Occipital lobe (tissue), 2 donors: ENCODE results near the gene HAGHL. TPM values are rescaled to one million over a fixed set of nuclear protein-coding genes. Genes with fewer than 3 reads are reported as not detected.

Experiments used
- DNase-seq: peaks from one replicate; lab custom pipeline; 2025; lab: John Stamatoyannopoulos, UW
- total RNA-seq: library from RNA; depleted of rRNA; stranded (reverse); fragments of >200 nt; gene quantifications from one replicate; pipeline ENCODE4 v1.2.3, GENCODE V29; 2014

Gene HAGHL
- total RNA-seq, 1 donor from 2014 or later: 7.0 TPM

- peak; percentile 77 for DNase-seq
These were observed 5.7 kb upstream of the HAGHL start, which contains the start of gene ANTKMT for GRCh38 chr16:720990-721764. Gene ANTKMT, plus strand, starts transcription at chr16:721146. Its CDS starts 129 bp downstream, at chr16:721275.

- DNase-seq: no peak
These were observed 5.0 kb upstream of the HAGHL start for GRCh38 chr16:721765-722540.

GRCh38 chr16:722835-723633 lies 3.9 kb upstream of the HAGHL start:
- no peak for DNase-seq

DNA sequence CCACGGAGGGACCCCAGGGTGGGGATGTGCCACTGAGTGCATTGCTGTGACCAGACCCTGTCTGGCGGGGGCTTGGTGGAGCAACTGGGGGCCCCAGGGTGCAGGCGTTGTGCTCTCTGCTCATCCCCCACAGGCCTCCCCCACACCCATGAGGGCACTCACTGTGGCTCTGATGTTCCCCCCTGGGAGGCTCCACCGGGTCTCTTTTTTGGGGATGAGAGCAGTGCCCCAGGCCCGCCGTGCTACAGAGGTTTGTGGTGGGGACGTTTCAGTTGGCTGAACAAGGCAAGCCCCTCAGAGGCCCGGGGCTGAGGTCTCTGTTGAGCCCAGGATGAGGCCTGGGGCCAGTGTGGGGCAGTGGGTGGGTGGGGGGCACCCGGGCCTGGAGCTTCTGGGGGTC lies 3.2 kb upstream of the HAGHL start:
- DNase-seq: no peak

- no peak for DNase-seq
These were observed 2.5 kb upstream of the HAGHL start for GRCh38 chr16:724188-725040.

DNA sequence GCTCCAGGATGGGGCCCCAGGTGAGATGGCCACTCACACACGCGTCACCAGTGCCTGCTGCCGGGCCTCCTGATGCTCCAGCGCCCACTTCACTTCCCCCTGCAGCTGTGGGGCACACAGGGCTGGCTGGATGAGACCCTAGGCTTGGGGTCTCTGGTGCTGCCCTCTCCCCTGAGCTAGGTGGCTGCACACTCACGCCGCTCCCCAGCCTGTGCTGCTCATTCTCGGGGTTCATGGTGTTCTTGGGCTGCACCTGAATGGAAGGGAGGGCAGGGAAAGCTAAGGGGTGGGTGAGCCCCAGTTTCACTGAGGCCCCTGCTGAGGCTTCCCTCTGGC lies 1.9 kb upstream of the HAGHL start:
- no peak for DNase-seq

GRCh38 chr16:725463-726187 lies 1.3 kb upstream of the HAGHL start:
- no peak for DNase-seq

DNA sequence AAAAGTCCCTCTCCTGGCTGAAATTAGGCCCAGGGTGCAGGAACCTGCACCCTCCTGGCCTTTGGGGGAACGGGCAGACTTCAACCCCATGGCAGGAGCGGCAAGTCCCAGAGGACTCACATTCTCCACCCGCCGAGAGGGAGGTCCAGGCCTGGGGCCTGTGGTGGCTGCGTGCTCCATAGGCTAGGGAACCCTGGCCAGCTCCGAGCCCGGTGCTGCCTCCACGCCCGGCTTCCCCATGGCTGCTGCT lies 793 bp upstream of the HAGHL start:
- no peak for DNase-seq

GRCh38 chr16:727291-727977 lies 528 bp downstream of the HAGHL start:
- DNase-seq: no peak

DNA sequence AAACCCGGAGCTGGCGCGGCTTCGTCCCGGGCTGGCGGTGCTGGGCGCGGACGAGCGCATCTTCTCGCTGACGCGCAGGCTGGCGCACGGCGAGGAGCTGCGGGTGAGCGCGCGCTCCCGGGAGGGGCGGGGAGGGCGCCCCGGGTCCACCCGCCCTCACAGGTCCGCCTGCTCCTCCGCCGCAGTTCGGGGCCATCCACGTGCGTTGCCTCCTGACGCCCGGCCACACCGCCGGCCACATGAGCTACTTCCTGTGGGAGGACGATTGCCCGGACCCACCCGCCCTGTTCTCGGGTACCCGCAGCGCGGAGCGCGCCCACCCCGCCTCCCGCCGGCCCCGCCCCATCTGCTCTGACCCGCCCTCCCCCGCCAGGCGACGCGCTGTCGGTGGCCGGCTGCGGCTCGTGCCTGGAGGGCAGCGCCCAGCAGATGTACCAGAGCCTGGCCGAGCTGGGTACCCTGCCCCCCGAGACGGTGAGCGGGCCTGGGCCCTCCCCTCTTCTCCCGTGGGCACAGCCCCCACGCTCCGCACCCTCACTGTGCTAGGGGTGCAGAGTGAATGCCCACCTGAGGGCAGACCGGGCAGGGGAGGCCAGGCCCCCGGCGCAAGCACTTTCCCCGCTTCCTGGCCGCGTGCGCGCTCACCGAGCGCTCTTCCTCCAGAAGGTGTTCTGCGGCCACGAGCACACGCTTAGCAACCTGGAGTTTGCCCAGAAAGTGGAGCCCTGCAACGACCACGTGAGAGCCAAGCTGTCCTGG lies 1.4 kb downstream of the HAGHL start:
- DNase-seq: peak; percentile 53

DNA sequence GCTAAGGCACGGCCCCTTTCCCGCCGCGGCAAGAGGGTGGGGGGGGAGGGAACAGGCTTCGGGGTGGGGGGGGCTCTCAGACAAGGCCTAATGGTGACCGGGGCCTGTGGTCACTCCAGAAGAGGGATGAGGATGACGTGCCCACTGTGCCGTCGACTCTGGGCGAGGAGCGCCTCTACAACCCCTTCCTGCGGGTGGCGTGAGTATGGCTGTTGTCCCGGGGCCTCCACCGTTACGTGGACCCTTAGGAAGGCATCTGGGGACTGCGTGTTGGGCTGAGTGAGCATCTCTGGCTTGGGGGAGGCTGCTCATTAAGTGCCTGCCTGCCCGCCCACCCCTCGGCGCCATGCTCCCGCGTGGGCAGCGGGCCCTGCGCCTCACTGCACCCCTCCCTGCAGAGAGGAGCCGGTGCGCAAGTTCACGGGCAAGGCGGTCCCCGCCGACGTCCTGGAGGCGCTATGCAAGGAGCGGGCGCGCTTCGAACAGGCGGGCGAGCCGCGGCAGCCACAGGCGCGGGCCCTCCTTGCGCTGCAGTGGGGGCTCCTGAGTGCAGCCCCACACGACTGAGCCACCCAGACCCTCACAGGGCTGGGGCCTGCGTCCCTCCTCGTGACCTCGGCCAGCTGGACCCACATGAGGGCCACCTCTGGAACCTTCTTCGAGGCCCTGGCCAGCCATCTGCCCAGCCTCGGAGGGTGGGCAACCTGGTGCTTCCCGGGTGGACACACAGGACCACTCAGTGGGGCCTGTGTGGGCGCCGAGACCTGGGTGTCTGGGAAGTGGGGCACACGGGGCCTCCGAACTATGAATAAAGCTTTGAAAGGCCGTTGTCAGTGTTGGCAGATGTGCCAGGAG lies 2.2 kb downstream of the HAGHL start:
- DNase-seq: no peak

DNA sequence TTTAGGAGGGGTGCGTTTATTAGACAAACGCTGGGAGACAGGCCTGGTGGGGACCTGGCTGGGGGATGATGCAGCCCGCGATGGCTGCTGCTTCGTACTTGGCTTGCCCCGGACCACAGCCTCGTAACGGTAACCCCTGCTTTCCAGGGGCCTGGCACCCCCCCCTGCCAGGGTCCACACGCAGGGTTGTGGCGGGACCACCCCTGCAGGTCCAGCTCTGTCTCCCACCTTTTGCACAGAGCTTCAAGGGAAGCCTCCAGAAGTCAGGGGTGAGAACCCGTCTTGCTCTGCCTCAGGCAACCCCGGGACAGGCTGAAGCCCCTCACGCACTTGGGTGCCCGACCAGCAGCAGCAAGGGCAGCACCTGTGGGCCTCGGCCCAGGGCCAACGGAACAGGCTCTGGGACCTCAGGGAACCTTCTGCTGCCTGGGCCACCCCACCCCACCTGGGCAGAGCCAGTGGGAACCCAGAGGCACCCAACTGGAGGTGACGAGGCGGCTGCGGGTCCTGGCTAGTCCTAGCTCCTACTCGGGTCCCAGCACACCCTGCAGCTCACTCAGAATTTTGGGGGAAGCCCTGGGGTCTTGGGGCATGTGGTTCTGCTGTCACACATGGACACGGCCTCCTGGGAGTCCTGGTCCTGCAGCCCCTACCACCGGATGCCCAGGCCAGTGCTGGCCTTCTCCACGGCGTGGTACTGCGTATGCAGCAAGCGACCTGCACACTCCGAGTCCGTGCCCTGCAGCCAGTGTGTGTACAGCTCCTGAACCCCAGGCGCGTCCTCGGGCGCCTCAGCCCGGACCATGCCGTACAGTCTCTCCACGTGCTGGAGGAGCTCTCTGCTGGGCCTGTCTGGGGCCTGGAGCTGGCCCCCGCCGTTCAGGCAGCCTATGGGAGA lies 3.1 kb downstream of the HAGHL start:
- no peak for DNase-seq

DNA sequence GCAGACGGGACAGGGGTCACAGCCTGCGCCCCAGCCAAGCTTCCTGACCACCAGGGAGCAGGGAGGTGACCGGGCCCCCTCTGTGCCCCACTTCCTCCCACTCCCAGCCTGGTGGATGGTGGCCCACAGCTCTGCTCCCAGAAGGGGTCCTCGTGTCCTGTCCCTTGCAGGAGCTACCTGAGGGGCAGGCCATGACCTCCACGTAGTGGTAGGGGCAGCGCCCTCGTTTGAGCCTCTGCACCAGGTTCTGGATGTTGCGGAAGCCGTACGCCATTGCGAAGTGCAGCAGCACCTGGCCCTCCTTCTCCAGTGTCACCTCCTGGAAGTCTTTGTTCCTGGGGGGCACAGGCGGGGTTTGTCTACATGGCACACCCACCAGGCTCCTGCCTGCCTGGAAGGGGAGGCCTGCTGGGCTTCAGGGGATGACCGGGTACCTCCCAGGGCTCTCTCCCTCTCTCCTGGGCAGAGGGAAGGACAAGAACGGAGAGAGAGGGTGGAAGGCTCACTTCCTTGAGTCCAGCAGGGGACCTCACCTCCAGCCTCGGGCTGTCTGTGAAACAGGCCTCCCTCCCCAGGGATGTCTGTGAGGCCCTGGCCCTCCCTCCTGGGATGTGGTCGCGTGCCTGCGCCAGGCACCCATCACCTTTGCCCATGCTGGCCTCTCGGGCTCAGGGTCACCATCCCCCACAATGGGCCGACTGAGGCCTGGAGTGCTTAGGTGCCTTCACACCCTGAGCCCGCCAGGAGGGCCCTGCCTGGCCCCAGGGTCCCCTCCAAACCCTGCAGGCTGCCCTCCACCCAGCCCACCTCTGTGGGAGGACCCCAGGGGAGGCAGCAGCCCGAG lies 4.0 kb downstream of the HAGHL start:
- no peak for DNase-seq

- DNase-seq: no peak
These were observed 5.4 kb downstream of the HAGHL start for GRCh38 chr16:732332-732731.

- no peak for DNase-seq
These were observed 6.0 kb downstream of the HAGHL start for GRCh38 chr16:732936-733335.

- DNase-seq: no peak
These were observed 6.7 kb downstream of the HAGHL start for GRCh38 chr16:733382-734207.
